ENCODE results near the gene CSRNP2. TPM values are rescaled to one million over a fixed set of nuclear protein-coding genes. Genes with fewer than 3 reads are reported as not detected.

CSRNP2 gene, protein sequence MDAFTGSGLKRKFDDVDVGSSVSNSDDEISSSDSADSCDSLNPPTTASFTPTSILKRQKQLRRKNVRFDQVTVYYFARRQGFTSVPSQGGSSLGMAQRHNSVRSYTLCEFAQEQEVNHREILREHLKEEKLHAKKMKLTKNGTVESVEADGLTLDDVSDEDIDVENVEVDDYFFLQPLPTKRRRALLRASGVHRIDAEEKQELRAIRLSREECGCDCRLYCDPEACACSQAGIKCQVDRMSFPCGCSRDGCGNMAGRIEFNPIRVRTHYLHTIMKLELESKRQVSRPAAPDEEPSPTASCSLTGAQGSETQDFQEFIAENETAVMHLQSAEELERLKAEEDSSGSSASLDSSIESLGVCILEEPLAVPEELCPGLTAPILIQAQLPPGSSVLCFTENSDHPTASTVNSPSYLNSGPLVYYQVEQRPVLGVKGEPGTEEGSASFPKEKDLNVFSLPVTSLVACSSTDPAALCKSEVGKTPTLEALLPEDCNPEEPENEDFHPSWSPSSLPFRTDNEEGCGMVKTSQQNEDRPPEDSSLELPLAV
- 31.9 and 34.0 TPM in 2 replicates for total RNA-seq (2021; fragmentation: NEBNext Ultra II Directional; extraction: Animal tissue kit (Norgen Biotek cat#: 25700))
- polyA plus RNA-seq (2011; rRNA removed) = 11.3 and 13.7 TPM in 2 replicates
- polyA plus RNA-seq (2011; cell fraction: cytosol; rRNA removed) = 13.9 TPM
- 13.2 TPM for polyA plus RNA-seq (2011; cell fraction: nucleus; rRNA removed)
- polyA plus RNA-seq (2012, experiment 1 of 2) = 15.2 to 17.1 TPM (median 16.4 TPM) in 4 replicates
- polyA plus RNA-seq (2012, experiment 2 of 2) = 9.8 TPM
- polyA plus RNA-seq (2013, experiment 1 of 2) = 13.0 TPM
- 12.3 TPM for polyA plus RNA-seq (2013, experiment 2 of 2)
- polyA minus RNA-seq (2011; rRNA and poly(A)+ RNA removed) = 17.2 and 23.8 TPM in 2 replicates
- polyA minus RNA-seq (2011; cell fraction: cytosol; rRNA and poly(A)+ RNA removed) = 19.9 TPM
- polyA minus RNA-seq (2011; cell fraction: nucleus; rRNA and poly(A)+ RNA removed) = 18.7 TPM
- long read RNA-seq, experiment 1, partial matches to known transcripts = 6 of 28 reads
- long read RNA-seq, experiment 1, other reads (novel, unspliced or antisense) = 21 of 28 reads
- long read RNA-seq, experiment 2, partial matches to known transcripts = 1 of 1 reads
- long read RNA-seq, experiment 2, other reads (novel, unspliced or antisense) = 0 of 1 reads

DNA sequence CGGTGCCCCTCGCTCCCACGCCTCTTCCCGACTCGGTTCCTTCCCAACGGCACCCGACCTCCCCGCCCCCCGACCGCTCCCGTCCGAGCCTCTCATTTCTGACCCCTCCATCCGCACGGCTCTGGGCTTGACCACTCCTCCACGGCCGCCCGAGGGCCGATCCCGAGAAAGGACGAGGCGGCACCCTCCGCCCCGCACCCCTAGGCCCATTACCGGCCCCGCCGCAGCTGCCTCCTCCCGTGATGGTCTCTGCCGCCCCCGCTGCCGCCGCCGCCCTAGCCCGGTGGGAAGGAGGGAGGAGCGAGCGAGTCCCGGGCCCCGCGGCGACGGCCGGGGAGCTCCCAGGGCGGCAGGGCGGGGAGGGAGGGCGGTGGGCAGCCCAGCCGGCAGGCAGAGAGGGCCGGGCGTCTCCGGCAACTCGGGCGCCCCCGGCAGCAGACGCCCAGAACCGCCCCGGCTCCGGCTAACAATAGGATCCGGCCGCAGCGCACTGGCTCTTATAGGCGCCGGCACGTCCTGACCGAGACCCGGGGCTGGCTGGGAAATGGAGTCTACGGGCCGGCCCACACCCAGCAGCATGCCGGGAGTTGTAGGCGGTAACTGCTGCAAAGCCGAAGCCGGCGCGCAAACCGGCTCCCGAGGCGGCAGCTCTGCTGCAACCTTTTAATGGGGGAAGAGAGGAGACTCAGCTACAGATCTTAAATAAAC is at the start of gene CSRNP2:
Gene CSRNP2, minus strand, starts transcription at position 471 of the 708 bp plus-strand sequence. CDS start 7,035 bp downstream, outside the sequence.
- H2BK5ac ChIP-seq (ENCODE audit: low read depth, low read length) = peak within 1 kb of the TSS; percentile 83
- H4K91ac ChIP-seq (replicated peaks; ENCODE audit: insufficient read length, low read length) = no peak within 1 kb of the TSS
- H3K18ac ChIP-seq (ENCODE audit: extremely low read depth, low read length) = peak within 1 kb of the TSS; percentile 85
- no peak within 1 kb of the TSS for H2BK20ac ChIP-seq (ENCODE audit: low read length)
- H3K14ac ChIP-seq (ENCODE audit: insufficient read length) = no peak within 1 kb of the TSS
- peak within 1 kb of the TSS; percentile 86 to 100 for H3K4me2 ChIP-seq (ENCODE audit: insufficient read depth in 1 of 2, low read depth in 2 of 2, low read length in 2 of 2)
- H3K56ac ChIP-seq (replicated peaks; ENCODE audit: insufficient read length, low read depth, low read length) = peak within 1 kb of the TSS; percentile 88
- peak within 1 kb of the TSS; percentile 69 to 86 (median 82) for H3K9ac ChIP-seq (replicated peaks in 1 of 4; ENCODE audit: extremely low read depth in 1 of 4, low read depth in 3 of 4, low read length in 3 of 4)
- no peaks in the 10 kb centered on the region for H3K9me3 ChIP-seq (ENCODE audit: insufficient read depth in 2 of 2, low read depth in 1 of 2, low read length in 1 of 2)
- no peak within 1 kb of the TSS for H2AK5ac ChIP-seq (ENCODE audit: low read depth, low read length)
- H3K4me1 ChIP-seq (replicated peaks in 1 of 4; ENCODE audit: control insufficient read depth in 3 of 4, insufficient read depth in 4 of 4, low read length in 3 of 4) = peaks cover 4 to 6% (median 5%) of the 10 kb centered on the region in 4 experiments; a peak in 4 of 7 replicates
- H2AFZ ChIP-seq (ENCODE audit: low read length) = peak within 1 kb of the TSS; percentile 90; the same call in 1 of the 2 replicates
- H4K5ac ChIP-seq (ENCODE audit: insufficient read length, low read depth, low read length) = peak within 1 kb of the TSS; percentile 85
- WGBS, 2 experiments (ENCODE audit: extremely low coverage in 1 of 2, insufficient coverage in 1 of 2, insufficient read length in 1 of 2, insufficient replicate concordance in 2 of 2, low coverage in 1 of 2, low lambda C conversion rate in 2 of 2, missing lambda C conversion rate in 1 of 2) = 1% methylated on average over 34 of the region's 74 CpGs; no CpG with 5 or more reads in 1 of the 2 experiments
- no peak within 1 kb of the TSS for H3K23ac ChIP-seq (ENCODE audit: insufficient read length)
- peaks cover 4% of the 10 kb centered on the region for H3K79me1 ChIP-seq (ENCODE audit: low read depth, low read length)
- DNase-seq (ENCODE audit: low read depth in 1 of 2, low spot score in 2 of 2) = peak; percentile 89 to 97
- peak within 1 kb of the TSS; percentile 77 to 98 (median 86) for H3K4me3 ChIP-seq (ENCODE audit: extremely low read depth in 1 of 4, insufficient read depth in 2 of 4, low read depth in 3 of 4, low read length in 4 of 4)
- H3K27me3 ChIP-seq (replicated peaks in 1 of 4; ENCODE audit: control insufficient read depth in 3 of 4, extremely low read depth in 1 of 4, insufficient read depth in 3 of 4, low read length in 3 of 4) = no peaks in the 10 kb centered on the region
- peaks cover 7% of the 10 kb centered on the region for H3K23me2 ChIP-seq (ENCODE audit: low read depth, low read length)
- CTCF ChIA-PET (ENCODE audit: partially characterized antibody) = interaction anchor here (0.6 to 1.6 kb wide), 5 partner anchors 30 to 1931 kb away, joined by 3 read pairs; no protein-coding TSS in a partner anchor
- H2BK12ac ChIP-seq (ENCODE audit: low read depth, low read length) = no peak within 1 kb of the TSS
- peak within 1 kb of the TSS; percentile 91 for H4K8ac ChIP-seq (ENCODE audit: extremely low read depth, insufficient read depth, low read length)
- no peak within 1 kb of the TSS for H2BK120ac ChIP-seq (replicated peaks; ENCODE audit: low read depth, low read length)
- H3K79me2 ChIP-seq (ENCODE audit: control insufficient read depth in 1 of 2, insufficient read depth in 2 of 2, low read length in 2 of 2) = peaks cover 9 to 30% of the 10 kb centered on the region in 2 experiments; a peak in 3 of 4 replicates
- peak within 1 kb of the TSS; percentile 59 for H3K27ac ChIP-seq (ENCODE audit: low read depth, low read length)
- H3K4ac ChIP-seq (replicated peaks; ENCODE audit: insufficient read length, low read depth, low read length) = peak within 1 kb of the TSS; percentile 80
- POLR2A ChIA-PET (ENCODE audit: partially characterized antibody) = interaction anchor here (0.6 to 3.9 kb wide), 72 partner anchors 9 to 812 kb away, joined by 3 to 30 read pairs (median 5); partner anchors contain the start of genes DAZAP2, GALNT6, LETMD1 and POU6F1
- H3K36me3 ChIP-seq (ENCODE audit: control insufficient read depth in 2 of 4, insufficient read depth in 4 of 4, low read length in 3 of 4) = peaks cover 0 to 5% (median 0%) of the 10 kb centered on the region in 4 experiments; a peak in 1 of 8 replicates
- no peak for FAIRE-seq
- peaks cover 0 to 5% of the 10 kb centered on the region in 2 experiments for H4K20me1 ChIP-seq (replicated peaks in 1 of 2; ENCODE audit: control insufficient read depth in 1 of 2, insufficient read depth in 2 of 2, low read length in 2 of 2)
- peak within 1 kb of the TSS; percentile 61; the same call in 1 of the 2 replicates for H2BK15ac ChIP-seq (ENCODE audit: low read length)
- TF ChIP-seq NANOG (IDR thresholded peaks at IDR 0.05; ENCODE audit: insufficient read depth, low read depth, low read length, poor library complexity, severe bottlenecking) = no peak
- TF ChIP-seq EZH2 (IDR thresholded peaks at IDR 0.05; ENCODE audit: low read depth, low read length, severe bottlenecking) = no peak
- no peak for TF ChIP-seq POU5F1 (IDR thresholded peaks at IDR 0.05; ENCODE audit: low read depth, low read length)
- TF ChIP-seq MAFK (IDR thresholded peaks at IDR 0.05; ENCODE audit: low read depth, low read length) = no peak
- 0 out of 4 replicates have a peak, but pooled peaks of 1 of the 2 experiments have one; percentile 12 for TF ChIP-seq RAD21 (IDR thresholded peaks at IDR 0.05 in 1 of 2, conservative IDR thresholded peaks at IDR 0.05 in 1 of 2; ENCODE audit: low read depth in 2 of 2, low read length in 2 of 2)
